ENCODE data around the gene YWHAE.

DNA sequence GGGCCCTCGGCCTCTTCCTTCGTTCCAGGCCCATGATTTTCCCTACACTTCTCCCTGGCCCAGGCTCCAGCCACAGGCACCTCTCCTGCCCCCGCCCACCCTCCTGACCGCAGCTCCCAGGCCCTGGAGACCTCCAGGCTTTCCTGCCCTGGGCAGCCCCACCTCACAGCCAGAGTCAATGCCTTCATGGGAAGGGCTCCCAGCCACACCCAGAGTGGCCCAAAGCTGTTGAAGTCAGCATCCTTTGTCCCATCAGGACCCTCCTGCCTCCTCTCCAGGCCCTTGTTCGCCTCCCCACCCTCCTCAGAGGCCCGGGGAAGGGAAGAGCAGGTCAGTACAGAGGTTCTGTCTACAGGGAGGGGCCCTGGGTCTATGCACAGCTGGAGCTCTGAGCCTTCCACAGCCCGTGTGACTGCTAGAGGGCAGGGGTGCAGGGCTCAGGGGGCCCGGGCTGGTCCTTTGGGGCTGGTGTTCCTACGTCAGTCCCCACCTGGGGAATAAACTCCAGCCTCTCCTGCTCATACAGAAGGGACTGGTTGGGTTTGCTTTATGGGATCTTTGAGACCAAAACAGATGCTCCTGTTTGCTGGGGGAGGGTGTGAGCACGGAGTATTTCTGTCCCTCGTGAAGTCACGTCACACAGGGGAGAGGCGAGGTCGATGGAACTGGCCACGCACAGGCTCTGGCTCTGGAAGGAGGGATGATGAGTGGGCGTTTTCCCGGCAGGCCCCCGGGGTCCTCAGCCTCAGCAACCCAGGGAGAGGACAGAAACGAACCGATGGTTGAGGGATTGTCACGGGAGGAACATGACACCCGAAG, 100.3 kb downstream of the YWHAE start:
- no peak for TF ChIP-seq SP1 (IDR thresholded peaks at IDR 0.05)
- TF ChIP-seq ARNT (IDR thresholded peaks at IDR 0.05): no peak
- no peak for TF ChIP-seq FOXM1 (IDR thresholded peaks at IDR 0.05; ENCODE audit: borderline replicate concordance)
- TF ChIP-seq, protein P1, sequence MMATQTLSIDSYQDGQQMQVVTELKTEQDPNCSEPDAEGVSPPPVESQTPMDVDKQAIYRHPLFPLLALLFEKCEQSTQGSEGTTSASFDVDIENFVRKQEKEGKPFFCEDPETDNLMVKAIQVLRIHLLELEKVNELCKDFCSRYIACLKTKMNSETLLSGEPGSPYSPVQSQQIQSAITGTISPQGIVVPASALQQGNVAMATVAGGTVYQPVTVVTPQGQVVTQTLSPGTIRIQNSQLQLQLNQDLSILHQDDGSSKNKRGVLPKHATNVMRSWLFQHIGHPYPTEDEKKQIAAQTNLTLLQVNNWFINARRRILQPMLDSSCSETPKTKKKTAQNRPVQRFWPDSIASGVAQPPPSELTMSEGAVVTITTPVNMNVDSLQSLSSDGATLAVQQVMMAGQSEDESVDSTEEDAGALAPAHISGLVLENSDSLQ (IDR thresholded peaks at IDR 0.05): no peak
- TF ChIP-seq NFRKB (IDR thresholded peaks at IDR 0.05): no peak
- TF ChIP-seq ZNF384 (IDR thresholded peaks at IDR 0.05): no peak
- TF ChIP-seq BHLHE40 (IDR thresholded peaks at IDR 0.05; ENCODE audit: borderline replicate concordance): no peak
- no peak for TF ChIP-seq LEF1 (IDR thresholded peaks at IDR 0.05; ENCODE audit: borderline replicate concordance)
- no peak for TF ChIP-seq ELF4 (IDR thresholded peaks at IDR 0.05)
- TF ChIP-seq CTBP1 (IDR thresholded peaks at IDR 0.05; ENCODE audit: borderline replicate concordance): no peak
- TF ChIP-seq FOXK2 (IDR thresholded peaks at IDR 0.05): no peak

Data from HEK293T (cell line).